C4-2B (cell line): ENCODE results near the gene PITX3.

ENCODE experiments used
- ZFX ChIP-seq: fragments of 450-650 bp; IDR thresholded peaks from 2 replicates; pipeline ENCODE4 v1.6.1; 2017
- TF ChIP-seq, protein P1 (sequence below): fragments of 450-650 bp; conservative IDR thresholded peaks from 2 replicates; pipeline ENCODE4 v1.5.1; 2017; ENCODE audit warnings: mild to moderate bottlenecking

- TF ChIP-seq, protein P1, sequence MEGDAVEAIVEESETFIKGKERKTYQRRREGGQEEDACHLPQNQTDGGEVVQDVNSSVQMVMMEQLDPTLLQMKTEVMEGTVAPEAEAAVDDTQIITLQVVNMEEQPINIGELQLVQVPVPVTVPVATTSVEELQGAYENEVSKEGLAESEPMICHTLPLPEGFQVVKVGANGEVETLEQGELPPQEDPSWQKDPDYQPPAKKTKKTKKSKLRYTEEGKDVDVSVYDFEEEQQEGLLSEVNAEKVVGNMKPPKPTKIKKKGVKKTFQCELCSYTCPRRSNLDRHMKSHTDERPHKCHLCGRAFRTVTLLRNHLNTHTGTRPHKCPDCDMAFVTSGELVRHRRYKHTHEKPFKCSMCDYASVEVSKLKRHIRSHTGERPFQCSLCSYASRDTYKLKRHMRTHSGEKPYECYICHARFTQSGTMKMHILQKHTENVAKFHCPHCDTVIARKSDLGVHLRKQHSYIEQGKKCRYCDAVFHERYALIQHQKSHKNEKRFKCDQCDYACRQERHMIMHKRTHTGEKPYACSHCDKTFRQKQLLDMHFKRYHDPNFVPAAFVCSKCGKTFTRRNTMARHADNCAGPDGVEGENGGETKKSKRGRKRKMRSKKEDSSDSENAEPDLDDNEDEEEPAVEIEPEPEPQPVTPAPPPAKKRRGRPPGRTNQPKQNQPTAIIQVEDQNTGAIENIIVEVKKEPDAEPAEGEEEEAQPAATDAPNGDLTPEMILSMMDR, result no peak
- TF ChIP-seq ZFX, result no peak
These were observed 10.9 kb downstream of the PITX3 start for GRCh38 chr10:102230264-102230860.
